ENCODE measurements around the gene GDA. TPM values are rescaled to one million over a fixed set of nuclear protein-coding genes. Genes with fewer than 3 reads are reported as not detected.

GDA gene
- total RNA-seq, 1 donor from 2014 or later, result 2.7 TPM

DNA sequence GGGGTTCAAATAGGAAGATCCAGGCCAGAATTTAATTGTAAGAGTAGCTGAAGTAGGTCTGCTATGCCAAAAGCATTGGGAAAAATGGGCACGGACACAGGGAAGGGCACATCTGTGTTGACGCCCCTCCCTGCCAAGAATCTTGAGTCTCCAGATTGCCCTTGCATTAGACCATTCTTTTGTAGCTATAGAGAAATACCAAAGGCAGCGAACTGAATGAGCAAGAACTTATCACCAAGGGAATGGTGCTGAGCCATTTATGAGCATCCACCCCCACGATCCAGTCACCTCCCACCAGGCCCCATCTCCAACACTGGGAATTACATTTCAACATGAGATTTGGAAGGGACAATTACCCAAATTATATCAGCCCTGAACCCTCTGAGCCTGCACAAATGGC, 18.0 kb upstream of the GDA start:
- Histone ChIP-seq H3K9me3 (ENCODE audit: low read depth) (no peaks in the 10 kb centered on the region), H3K4me2 (no peak overlapping the region), H3K79me2 (ENCODE audit: low read depth) (no peaks in the 10 kb centered on the region), H3F3A (ENCODE audit: low read depth) (no peaks in the 10 kb centered on the region), H3K36me3 (no peaks in the 10 kb centered on the region), H3K4me1 (no peaks in the 10 kb centered on the region), H3K27me3 (no peaks in the 10 kb centered on the region), H3K9ac (no peak overlapping the region), H2AFZ (replicated peaks) (no peak overlapping the region), H3K27ac (no peak overlapping the region), H3K4me3 (no peak overlapping the region), H4K20me1 (ENCODE audit: low read depth) (no peaks in the 10 kb centered on the region)
- Mint-ChIP-seq H3K4me3 (no peak overlapping the region), H3K9me3 (no peaks in the 10 kb centered on the region), H3K36me3 (no peaks in the 10 kb centered on the region), H3K27ac (no peak overlapping the region), H3K27me3 (ENCODE audit: insufficient read depth, low read depth) (peaks cover 2% of the 10 kb centered on the region), H3K4me1 (no peaks in the 10 kb centered on the region)
- DNase-seq (ENCODE audit: low spot score), result no peak
- TF ChIP-seq, protein P1, sequence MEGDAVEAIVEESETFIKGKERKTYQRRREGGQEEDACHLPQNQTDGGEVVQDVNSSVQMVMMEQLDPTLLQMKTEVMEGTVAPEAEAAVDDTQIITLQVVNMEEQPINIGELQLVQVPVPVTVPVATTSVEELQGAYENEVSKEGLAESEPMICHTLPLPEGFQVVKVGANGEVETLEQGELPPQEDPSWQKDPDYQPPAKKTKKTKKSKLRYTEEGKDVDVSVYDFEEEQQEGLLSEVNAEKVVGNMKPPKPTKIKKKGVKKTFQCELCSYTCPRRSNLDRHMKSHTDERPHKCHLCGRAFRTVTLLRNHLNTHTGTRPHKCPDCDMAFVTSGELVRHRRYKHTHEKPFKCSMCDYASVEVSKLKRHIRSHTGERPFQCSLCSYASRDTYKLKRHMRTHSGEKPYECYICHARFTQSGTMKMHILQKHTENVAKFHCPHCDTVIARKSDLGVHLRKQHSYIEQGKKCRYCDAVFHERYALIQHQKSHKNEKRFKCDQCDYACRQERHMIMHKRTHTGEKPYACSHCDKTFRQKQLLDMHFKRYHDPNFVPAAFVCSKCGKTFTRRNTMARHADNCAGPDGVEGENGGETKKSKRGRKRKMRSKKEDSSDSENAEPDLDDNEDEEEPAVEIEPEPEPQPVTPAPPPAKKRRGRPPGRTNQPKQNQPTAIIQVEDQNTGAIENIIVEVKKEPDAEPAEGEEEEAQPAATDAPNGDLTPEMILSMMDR (IDR thresholded peaks at IDR 0.05), result no peak
- TF ChIP-seq EZH2phosphoT487 (IDR thresholded peaks at IDR 0.05) (no peak), EZH2 (IDR thresholded peaks at IDR 0.05) (no peak)

- H4K20me1 ChIP-seq (ENCODE audit: low read depth), result no peaks in the 10 kb centered on the region
- DNase-seq (ENCODE audit: low spot score), result no peak
- H3K27me3 ChIP-seq, result no peaks in the 10 kb centered on the region
- no peaks in the 10 kb centered on the region for H3K79me2 ChIP-seq (ENCODE audit: low read depth)
- no peak overlapping the region for H3K27ac ChIP-seq
- Mint-ChIP-seq H3K27me3 (ENCODE audit: insufficient read depth, low read depth) (peaks cover 2% of the 10 kb centered on the region), H3K4me3 (no peak overlapping the region), H3K36me3 (no peaks in the 10 kb centered on the region), H3K4me1 (no peaks in the 10 kb centered on the region), H3K27ac (no peak overlapping the region), H3K9me3 (no peaks in the 10 kb centered on the region)
- H3K9me3 ChIP-seq (ENCODE audit: low read depth), result no peaks in the 10 kb centered on the region
- H2AFZ ChIP-seq (replicated peaks), result no peak overlapping the region
- no peaks in the 10 kb centered on the region for H3F3A ChIP-seq (ENCODE audit: low read depth)
- H3K4me1 ChIP-seq, result no peaks in the 10 kb centered on the region
- no peak overlapping the region for H3K4me3 ChIP-seq
- no peak overlapping the region for H3K9ac ChIP-seq
- H3K36me3 ChIP-seq, result no peaks in the 10 kb centered on the region
- no peak for TF ChIP-seq EZH2 (IDR thresholded peaks at IDR 0.05)
- TF ChIP-seq EZH2phosphoT487 (IDR thresholded peaks at IDR 0.05), result no peak
- TF ChIP-seq, protein P1 (IDR thresholded peaks at IDR 0.05), result no peak
- H3K4me2 ChIP-seq, result no peak overlapping the region
Observed at GRCh38 chr9:72132052-72132451, 17.2 kb upstream of the GDA start.

GRCh38 chr9:72133365-72134035, 15.7 kb upstream of the GDA start:
- H3K27me3 Mint-ChIP-seq (ENCODE audit: insufficient read depth, low read depth), result peaks cover 2% of the 10 kb centered on the region
- no peak overlapping the region for H3K27ac ChIP-seq
- no peaks in the 10 kb centered on the region for H3K79me2 ChIP-seq (ENCODE audit: low read depth)
- H3K4me1 ChIP-seq, result no peaks in the 10 kb centered on the region
- H3K9me3 ChIP-seq (ENCODE audit: low read depth), result no peaks in the 10 kb centered on the region
- no peaks in the 10 kb centered on the region for H3F3A ChIP-seq (ENCODE audit: low read depth)
- H3K4me3 ChIP-seq, result no peak overlapping the region
- no peak overlapping the region for H3K4me3 Mint-ChIP-seq
- no peaks in the 10 kb centered on the region for H3K9me3 Mint-ChIP-seq
- H3K36me3 Mint-ChIP-seq, result no peaks in the 10 kb centered on the region
- TF ChIP-seq, protein P1 (IDR thresholded peaks at IDR 0.05), result no peak
- TF ChIP-seq EZH2 (IDR thresholded peaks at IDR 0.05), result no peak
- TF ChIP-seq EZH2phosphoT487 (IDR thresholded peaks at IDR 0.05), result no peak
- DNase-seq (ENCODE audit: low spot score), result no peak
- no peaks in the 10 kb centered on the region for H3K27me3 ChIP-seq
- no peak overlapping the region for H3K27ac Mint-ChIP-seq
- no peaks in the 10 kb centered on the region for H4K20me1 ChIP-seq (ENCODE audit: low read depth)
- no peaks in the 10 kb centered on the region for H3K4me1 Mint-ChIP-seq
- no peak overlapping the region for H2AFZ ChIP-seq (replicated peaks)
- no peaks in the 10 kb centered on the region for H3K36me3 ChIP-seq
- H3K4me2 ChIP-seq, result no peak overlapping the region
- H3K9ac ChIP-seq, result no peak overlapping the region

All from neural progenitor cell (in vitro differentiated cells).